Right cardiac atrium (tissue), 5 donors: ENCODE results near the gene PPA2. TPM values are rescaled to one million over a fixed set of nuclear protein-coding genes. Genes with fewer than 3 reads are reported as not detected.
"Not testable (repeated sequence)": the region's sequence is repeated elsewhere in the genome, so short reads cannot be mapped to it uniquely, and the experiment has no call there.

ENCODE experiments used
- ATAC-seq, 2 donors: fragments of 200-7000 bp; cut with Tn5 transposase; one replicate each; pipeline versions ENCODE4 v1.8.0 to v1.9.1; 2020; ENCODE audit warnings: moderate library complexity in 2 of 2, mild to moderate bottlenecking in 1 of 2
- DNase-seq, 3 donors: peaks; one replicate each; pipeline ENCODE4 v3.0.0-alpha.2; 2020
- H3K27ac ChIP-seq: one replicate; pipeline ENCODE4 v1.5.1; 2013; ENCODE audit warnings: mild to moderate bottlenecking, low read length, control low read depth, moderate library complexity
- H3K27me3 ChIP-seq: one replicate; pipeline ENCODE4 v1.6.1; 2013; ENCODE audit not compliant: control insufficient read depth, insufficient read depth
- H3K4me1 ChIP-seq: one replicate; pipeline ENCODE4 v1.6.1; 2013; ENCODE audit warnings: low read length; ENCODE audit not compliant: control insufficient read depth, insufficient read depth
- H3K4me3 ChIP-seq: one replicate; pipeline ENCODE4 v1.5.1; 2013; ENCODE audit warnings: low read length, control low read depth
- H3K9me3 ChIP-seq: one replicate; pipeline ENCODE4 v1.6.1; 2013; ENCODE audit warnings: low read length; ENCODE audit not compliant: control insufficient read depth
- WGBS: extraction: QIAGEN DNeasy Blood & Tissue Kit; methylation state at CpG from one replicate; pipeline ENCODE4 v1.1.7; 2013; 5-methylcytosine and 5-hydroxymethylcytosine counted together
- intact Hi-C, 4 donors: fragments of 100-400 bp; cut with DNase I; formaldehyde crosslinking; loops; one replicate each; pipeline versions ENCODE4 v1.11.0 to v1.14.0; 2022 to 2023
- polyA plus RNA-seq: library from polyadenylated mRNA; stranded (reverse); fragments of 200-250 nt; gene quantifications from one replicate; pipeline ENCODE4 v1.2.3, GENCODE V29; 2013
- total RNA-seq, 4 donors: library from RNA; stranded (reverse); fragmentation: NEBNext Ultra II Directional; extraction: Animal tissue kit (Norgen Biotek cat#: 25700); gene quantifications; one replicate each; pipeline ENCODE4 v1.2.1, GENCODE V29; 2021
- donor health status: healthy with polysubstance abuse.
- donor health status: DM: no; HTN: yes; CAD: no.
- donor health status: DM: no; HTN: no; CAD: no.
- donor health status: DM: no; HTN: yes; CAD: no; lungs with severe emphysema.
- donor health status: DM: yes; HTN: yes; CAD: no.

Gene PPA2
- total and polyA plus RNA-seq, 5 donors: 95.9 to 115 (median 110) TPM

DNA sequence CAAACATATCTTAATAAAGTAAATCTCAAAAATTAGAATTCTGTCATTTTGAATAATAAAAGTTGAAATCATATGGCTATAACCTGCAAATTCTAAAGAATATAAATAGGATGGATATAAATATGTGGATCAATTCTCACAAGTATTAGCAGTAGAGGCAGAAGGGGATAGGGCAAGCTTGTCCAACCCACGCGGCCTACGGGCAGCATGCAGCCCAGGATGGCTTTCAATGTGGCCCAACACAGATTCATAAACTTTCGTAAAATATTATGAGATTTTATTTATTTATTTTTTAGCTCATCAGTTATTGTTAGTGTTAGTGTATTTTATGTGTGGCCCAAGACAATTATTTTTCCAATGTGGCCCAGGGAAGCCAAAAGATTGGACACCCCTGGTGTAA lies 41.4 kb downstream of the PPA2 start:
- Histone ChIP-seq H3K4me1 (no peaks in the 10 kb centered on the region), H3K27ac (no peak overlapping the region), H3K9me3 (no peaks in the 10 kb centered on the region), H3K4me3 (no peak overlapping the region), H3K27me3 (no peaks in the 10 kb centered on the region)
- intact Hi-C loops: no loop called here
- DNase-seq: no peak
- WGBS: 95% methylated on average over 4 of the region's 4 CpGs
- ATAC-seq: no peak

DNA sequence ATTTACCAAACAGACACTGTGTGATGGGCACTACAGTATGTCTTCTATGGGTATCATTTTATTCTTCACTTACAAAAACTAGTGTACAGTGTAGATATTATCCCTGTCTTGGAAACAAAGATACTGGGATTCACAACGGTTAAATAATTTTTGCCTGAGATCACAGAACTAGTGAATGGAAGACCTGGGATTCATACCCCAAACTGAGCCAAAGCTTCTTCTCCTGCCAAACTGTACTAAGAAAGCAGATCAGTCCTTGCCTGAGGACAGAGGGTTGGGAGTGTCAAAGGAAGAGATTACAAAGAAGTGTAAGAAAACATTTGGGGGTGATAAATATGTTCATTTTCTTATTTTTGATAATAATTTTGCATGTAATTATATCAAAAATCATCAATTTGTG lies 43.1 kb downstream of the PPA2 start:
- intact Hi-C loops: no loop called here
- Histone ChIP-seq H3K9me3 (no peaks in the 10 kb centered on the region), H3K4me1 (no peaks in the 10 kb centered on the region), H3K27me3 (no peaks in the 10 kb centered on the region), H3K4me3 (no peak overlapping the region), H3K27ac (no peak overlapping the region)
- 36% methylated on average over 1 of the region's 1 CpG for WGBS
- ATAC-seq (no peak), DNase-seq (no peak)

- intact Hi-C loops: no loop called here
- DNase-seq (no peak), ATAC-seq (no peak)
- Histone ChIP-seq H3K4me3 (no peak overlapping the region), H3K9me3 (no peaks in the 10 kb centered on the region), H3K27me3 (no peaks in the 10 kb centered on the region), H3K27ac (no peak overlapping the region), H3K4me1 (no peaks in the 10 kb centered on the region)
- WGBS: 94% methylated on average over 12 of the region's 12 CpGs
Measured at GRCh38 chr4:105426187-105426897, 47.5 kb downstream of the PPA2 start.

GRCh38 chr4:105422207-105422920 lies 51.5 kb downstream of the PPA2 start:
- Histone ChIP-seq H3K9me3 (no peaks in the 10 kb centered on the region), H3K27me3 (no peaks in the 10 kb centered on the region), H3K27ac (no peak overlapping the region), H3K4me1 (no peaks in the 10 kb centered on the region), H3K4me3 (no peak overlapping the region)
- ATAC-seq: no peak
- WGBS: 80% methylated on average over 3 of the region's 3 CpGs
- no peak for DNase-seq
- intact Hi-C loops: no loop called here

DNA sequence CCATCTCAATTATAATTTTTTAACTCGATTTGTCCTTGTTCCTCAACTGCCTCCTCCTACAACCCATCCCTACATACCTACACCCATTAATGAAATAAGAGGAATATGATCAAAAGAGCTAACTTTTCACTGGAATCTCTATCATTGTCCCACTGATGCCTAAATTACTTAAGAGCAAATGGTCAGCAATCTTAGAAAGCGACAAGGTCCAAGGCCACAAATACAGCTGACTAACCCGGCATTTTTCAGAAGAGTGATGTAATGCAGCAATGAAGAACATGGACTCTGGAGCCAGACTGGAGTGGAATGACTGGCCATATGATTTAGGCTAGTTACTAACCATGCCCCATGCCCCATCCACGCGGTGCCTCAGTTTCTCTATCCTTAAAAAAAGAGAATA lies 56.2 kb downstream of the PPA2 start:
- Histone ChIP-seq H3K4me1 (no peaks in the 10 kb centered on the region), H3K27ac (no peak overlapping the region), H3K27me3 (no peaks in the 10 kb centered on the region), H3K4me3 (no peak overlapping the region), H3K9me3 (no peaks in the 10 kb centered on the region)
- no peak for DNase-seq
- no peak for ATAC-seq
- WGBS: 93% methylated on average over 5 of the region's 5 CpGs
- intact Hi-C loops: no loop called here

DNA sequence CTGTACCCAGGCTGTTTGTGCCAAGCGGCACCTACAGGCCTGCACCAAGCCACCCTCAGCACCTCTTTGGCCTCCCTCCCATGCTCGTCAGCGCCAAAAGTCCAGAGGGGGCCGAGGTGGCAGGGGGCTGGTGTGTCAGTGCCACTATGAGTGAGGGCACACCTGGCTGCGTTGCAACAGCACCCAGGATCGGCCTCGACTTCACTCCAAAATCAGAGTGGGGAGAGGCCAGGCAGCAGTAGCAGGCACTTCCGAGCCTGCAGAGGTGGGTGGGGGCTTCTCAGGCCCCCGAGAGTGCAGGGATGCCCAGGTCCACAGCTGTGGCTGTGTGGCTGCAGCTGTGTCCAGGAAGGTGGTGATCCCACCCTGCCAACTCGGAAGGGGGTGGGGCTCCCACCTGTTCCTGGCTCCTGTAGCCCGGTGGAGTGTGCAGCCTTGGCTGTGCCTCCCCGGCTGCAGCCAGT lies 58.5 kb downstream of the PPA2 start:
- H3K27ac ChIP-seq: no peak overlapping the region
- DNase-seq (peak in 1 of 3 donors; percentile 28), ATAC-seq (peak in 1 of 2 donors; percentile 40)
- no peaks in the 10 kb centered on the region for H3K27me3 ChIP-seq
- H3K9me3 ChIP-seq: no peaks in the 10 kb centered on the region
- no peaks in the 10 kb centered on the region for H3K4me1 ChIP-seq
- no peak overlapping the region for H3K4me3 ChIP-seq
- intact Hi-C loops: no loop called here
- WGBS: 94% methylated on average over 12 of the region's 12 CpGs

DNA sequence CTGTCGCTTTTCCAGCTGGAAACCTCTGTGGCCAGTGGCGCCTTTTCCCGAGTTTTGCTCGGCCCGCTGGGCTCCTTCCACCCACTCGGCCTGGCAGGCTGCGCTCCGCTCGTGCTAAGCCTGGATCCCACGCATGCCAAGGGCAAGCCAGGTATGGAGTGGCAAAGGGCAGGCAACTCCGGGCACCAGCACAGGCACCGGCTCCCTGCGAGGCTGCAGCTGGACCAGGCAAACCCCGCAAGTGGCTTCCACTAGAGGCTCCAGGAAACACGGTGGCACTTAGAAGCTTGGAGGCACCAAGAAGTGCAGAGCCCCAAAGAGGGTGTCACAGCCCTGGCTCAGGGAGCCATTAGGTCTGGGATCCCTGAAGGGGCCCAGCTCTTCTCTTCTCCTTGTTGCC lies 59.5 kb downstream of the PPA2 start:
- 91% methylated on average over 15 of the region's 15 CpGs for WGBS
- H3K4me1 ChIP-seq: no peaks in the 10 kb centered on the region
- no peak overlapping the region for H3K27ac ChIP-seq
- intact Hi-C loops: no loop called here
- DNase-seq (peak in 1 of 3 donors; percentile 39), ATAC-seq (peak in 1 of 2 donors; percentile 31)
- H3K9me3 ChIP-seq: no peaks in the 10 kb centered on the region
- no peaks in the 10 kb centered on the region for H3K27me3 ChIP-seq
- H3K4me3 ChIP-seq: no peak overlapping the region

- WGBS: 96% methylated on average over 8 of the region's 8 CpGs
- intact Hi-C loops, DNase-seq, H3K4me1 ChIP-seq, ATAC-seq, H3K27me3 ChIP-seq, H3K27ac ChIP-seq, H3K4me3 ChIP-seq, H3K9me3 ChIP-seq: not testable (repeated sequence)
Measured at GRCh38 chr4:105409135-105409534, 64.7 kb downstream of the PPA2 start.

- H3K27me3 ChIP-seq: no peaks in the 10 kb centered on the region
- no peaks in the 10 kb centered on the region for H3K4me1 ChIP-seq
- H3K27ac ChIP-seq: no peak overlapping the region
- DNase-seq (no peak), ATAC-seq (no peak)
- WGBS: 85% methylated on average over 1 of the region's 1 CpG
- H3K4me3 ChIP-seq: no peak overlapping the region
- H3K9me3 ChIP-seq: no peaks in the 10 kb centered on the region
- intact Hi-C loops: no loop called here
Measured at GRCh38 chr4:105400901-105401677, 72.8 kb downstream of the PPA2 start.

DNA sequence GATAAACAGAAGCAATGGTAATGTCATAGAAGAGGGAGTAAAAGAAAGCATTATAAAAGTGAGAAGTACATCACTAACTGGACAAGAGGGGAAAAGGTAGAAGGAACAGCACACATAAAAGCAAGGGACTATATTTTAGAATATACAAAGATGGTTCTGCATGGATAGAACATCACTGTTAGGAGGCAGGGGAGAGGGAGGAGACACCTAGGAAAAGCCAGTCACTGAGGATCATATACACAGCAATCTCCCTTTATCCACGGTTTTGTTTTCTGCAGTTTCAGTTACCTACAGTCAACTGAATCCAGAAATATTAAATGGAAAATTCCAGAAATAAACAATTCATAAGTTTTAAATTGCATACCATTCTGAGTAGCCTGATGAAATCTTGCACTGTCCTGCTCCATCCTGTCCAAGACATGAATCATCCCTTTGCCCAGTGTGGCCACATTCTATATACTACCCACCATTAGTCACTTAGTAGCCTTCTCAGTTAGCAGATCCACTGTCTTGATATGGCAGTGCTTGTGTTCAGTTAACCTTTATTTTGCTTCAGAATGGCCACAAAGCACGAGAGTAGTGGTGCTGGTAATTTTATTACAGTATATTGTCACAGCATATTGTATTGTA lies 74.2 kb downstream of the PPA2 start:
- 85% methylated on average over 2 of the region's 2 CpGs for WGBS
- no peak overlapping the region for H3K27ac ChIP-seq
- intact Hi-C loops: no loop called here
- no peak for ATAC-seq
- H3K9me3 ChIP-seq: no peaks in the 10 kb centered on the region
- no peak overlapping the region for H3K4me3 ChIP-seq
- no peak for DNase-seq
- no peaks in the 10 kb centered on the region for H3K4me1 ChIP-seq
- H3K27me3 ChIP-seq: no peaks in the 10 kb centered on the region

DNA sequence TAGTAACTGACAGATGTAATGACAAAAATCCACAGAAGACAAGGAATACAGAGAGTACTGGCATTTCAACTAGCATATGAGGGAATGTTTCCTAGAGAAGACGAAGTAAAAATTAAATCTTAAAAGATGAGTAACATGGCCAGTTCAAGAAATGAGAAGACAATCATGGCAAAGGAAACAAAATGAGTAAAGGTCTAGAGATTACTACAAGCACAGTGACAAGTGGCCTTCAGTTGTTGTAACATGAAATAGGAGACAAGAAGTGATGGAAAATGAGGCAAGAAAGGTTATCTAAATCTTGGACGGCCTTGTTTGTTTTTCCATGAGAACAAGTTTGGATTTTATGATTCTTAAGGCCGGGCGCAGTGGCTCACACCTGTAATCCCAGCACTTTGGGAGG lies 81.0 kb downstream of the PPA2 start:
- no peaks in the 10 kb centered on the region for H3K27me3 ChIP-seq
- no peaks in the 10 kb centered on the region for H3K9me3 ChIP-seq
- DNase-seq (no peak), ATAC-seq (no peak)
- 78% methylated on average over 4 of the region's 4 CpGs for WGBS
- no peak overlapping the region for H3K27ac ChIP-seq
- no peak overlapping the region for H3K4me3 ChIP-seq
- no peaks in the 10 kb centered on the region for H3K4me1 ChIP-seq
- intact Hi-C loops: no loop called here
